Prostate gland (tissue), 2 donors: ENCODE data around the gene JPH4.

Experiments used
- CTCF ChIP-seq, 4 experiments: fragments of 200-600 bp in 2 of 4; fragments of 450-650 bp in 2 of 4; sonication (generic) in 2 of 4; IDR thresholded peaks; 1 replicate in 3 of 4; 2 replicates in 1 of 4; pipeline ENCODE4 v1.5.1; 2016 to 2019; ENCODE audit warnings: antibody characterized with exemption in 4 of 4, mild to moderate bottlenecking in 2 of 4, moderate library complexity in 2 of 4
- POLR2A ChIP-seq: fragments of 450-650 bp; IDR thresholded peaks from one replicate; pipeline ENCODE4 v1.6.1; 2016; ENCODE audit warnings: antibody characterized with exemption, mild to moderate bottlenecking
- POLR2AphosphoS5 ChIP-seq: sonication (generic); formaldehyde crosslinking; IDR thresholded peaks from one replicate; pipeline ENCODE4 v1.6.1; 2017; ENCODE audit warnings: antibody characterized with exemption

- no peak for TF ChIP-seq CTCF (IDR thresholded peaks at IDR 0.05)
- TF ChIP-seq POLR2A = no peak
- no peak for TF ChIP-seq POLR2AphosphoS5
Observed at GRCh38 chr14:23578560-23579310, at the start of gene JPH4.
